NCI-H2029 (cell line): ENCODE results near the gene CDH12.
"Not testable (repeated sequence)": the region's sequence is repeated elsewhere in the genome, so short reads cannot be mapped to it uniquely, and the experiment has no call there.

ENCODE experiments used
- DNase-seq: peaks from one replicate; lab custom pipeline; 2025; lab: John Stamatoyannopoulos, UW

CDH12 gene

DNA sequence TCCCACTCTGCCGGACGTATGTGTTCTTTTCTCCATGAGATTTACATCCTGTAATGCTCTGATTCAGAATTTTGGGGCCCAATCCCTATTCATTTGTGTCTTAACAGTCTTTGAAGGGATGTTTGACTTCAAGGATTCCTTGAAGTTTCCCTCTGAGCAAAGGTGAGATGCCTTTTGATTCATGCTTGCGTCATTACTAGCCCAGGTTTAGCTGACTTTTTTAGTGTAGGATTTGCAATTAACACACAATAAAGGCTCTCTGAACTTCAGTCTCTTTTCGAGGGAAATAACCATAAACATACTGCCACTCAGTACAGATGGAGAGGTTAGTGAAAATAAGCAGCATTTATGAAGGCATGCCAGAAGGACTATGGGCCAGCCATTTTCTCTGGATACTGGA lies 842.3 kb downstream of the CDH12 start:
- DNase-seq, result not testable (repeated sequence)

- not testable (repeated sequence) for DNase-seq
These were observed 852.0 kb downstream of the CDH12 start for GRCh38 chr5:22001097-22001496.

DNA sequence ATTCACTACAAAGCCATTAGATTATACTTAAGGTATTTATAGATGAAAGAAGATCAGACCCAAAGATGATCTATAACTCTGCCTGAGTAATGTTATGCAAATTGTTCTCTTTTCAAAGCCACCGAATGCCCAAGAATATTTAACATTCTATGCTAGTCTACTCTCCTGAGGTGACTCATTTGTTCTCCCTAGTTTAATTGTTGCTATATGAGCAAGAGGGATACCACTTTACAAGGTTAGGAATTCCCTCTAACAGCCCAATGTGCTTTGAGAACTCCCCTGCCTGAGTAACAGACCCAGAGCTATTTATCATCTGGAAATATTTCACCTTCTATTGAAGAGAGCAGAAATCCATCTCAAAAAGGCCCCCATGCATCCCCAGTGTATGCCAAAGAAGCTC lies 867.3 kb downstream of the CDH12 start:
- DNase-seq, result not testable (repeated sequence)

GRCh38 chr5:21951571-21951970 lies 901.6 kb downstream of the CDH12 start:
- DNase-seq, result not testable (repeated sequence)

GRCh38 chr5:21931116-21931515 lies 922.0 kb downstream of the CDH12 start:
- DNase-seq, result no peak

- peak; percentile 7 for DNase-seq
These were observed 933.6 kb downstream of the CDH12 start for GRCh38 chr5:21919414-21920022.

DNA sequence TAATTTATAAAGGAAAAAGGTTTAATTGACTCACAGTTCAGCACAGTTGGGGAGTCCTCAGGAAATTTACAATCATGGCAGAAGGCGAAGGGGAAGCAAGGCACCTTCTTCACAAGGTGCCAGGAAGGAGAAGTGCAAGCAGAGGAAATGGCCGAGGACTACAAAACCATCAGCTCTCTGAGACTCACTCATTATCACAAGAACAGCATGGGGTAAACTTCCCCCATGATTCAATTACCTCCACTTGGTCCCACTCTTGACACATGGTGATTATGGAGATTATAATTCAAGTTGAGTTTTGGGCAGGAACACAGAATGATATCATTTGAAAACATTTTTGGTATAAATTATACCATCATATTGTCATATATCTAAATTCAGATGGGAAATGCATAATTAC lies 934.7 kb downstream of the CDH12 start:
- DNase-seq, result no peak

GRCh38 chr5:21910731-21911130 lies 942.4 kb downstream of the CDH12 start:
- no peak for DNase-seq

- DNase-seq, result no peak
These were observed 957.3 kb downstream of the CDH12 start for GRCh38 chr5:21895766-21896350.

GRCh38 chr5:21893161-21893560 lies 960.0 kb downstream of the CDH12 start:
- no peak for DNase-seq

DNA sequence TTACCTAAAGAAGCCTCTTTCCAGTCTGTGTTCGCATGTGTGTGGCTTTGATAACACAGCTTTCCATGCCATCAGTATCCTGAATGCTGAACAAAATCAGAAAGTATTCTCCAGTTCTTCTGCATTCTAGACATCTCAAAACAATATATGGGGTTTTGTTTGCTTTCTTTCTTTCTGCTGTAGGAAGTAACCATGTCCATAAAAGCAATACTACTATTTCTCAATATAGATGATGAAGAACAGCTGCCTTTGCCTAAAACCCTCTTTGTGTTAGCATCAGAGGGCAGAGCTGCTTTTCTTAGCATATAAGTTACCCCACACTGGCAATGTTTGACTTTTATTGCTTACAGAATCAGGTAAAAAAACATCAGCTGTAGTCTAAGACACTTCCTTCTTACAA lies 963.6 kb downstream of the CDH12 start:
- no peak for DNase-seq

DNA sequence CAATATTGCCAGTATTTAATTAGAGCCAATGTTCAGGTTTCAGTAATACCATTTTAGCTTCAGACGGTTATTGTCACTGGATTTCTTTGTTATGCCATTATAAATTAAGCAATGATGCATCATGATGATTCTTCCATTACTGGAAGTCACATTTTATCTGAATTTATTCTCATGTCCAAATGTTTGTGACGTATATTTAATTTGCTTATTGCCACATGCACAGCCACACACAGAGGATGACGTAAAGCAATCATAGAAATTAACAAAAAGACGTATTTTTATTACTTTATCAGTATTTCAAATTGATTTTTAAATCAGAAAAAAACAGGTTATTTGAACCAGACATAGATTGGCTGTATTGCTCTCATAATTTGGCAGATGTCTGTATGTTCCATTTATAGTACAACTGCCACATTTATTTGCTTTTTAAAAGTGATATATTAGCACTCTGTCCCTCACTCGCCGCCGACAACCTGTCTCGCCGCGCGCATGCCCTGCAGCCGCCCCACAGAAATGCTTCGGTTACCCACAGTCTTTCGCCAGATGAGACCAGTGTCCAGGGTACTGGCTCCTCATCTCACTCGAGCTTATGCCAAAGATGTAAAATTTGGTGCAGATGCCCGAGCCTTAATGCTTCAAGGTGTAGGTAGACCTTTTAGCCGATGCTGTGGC lies 970.9 kb downstream of the CDH12 start:
- no peak for DNase-seq

GRCh38 chr5:21880164-21880563 lies 973.0 kb downstream of the CDH12 start:
- DNase-seq, result no peak

GRCh38 chr5:21862986-21863385 lies 990.2 kb downstream of the CDH12 start:
- no peak for DNase-seq

DNA sequence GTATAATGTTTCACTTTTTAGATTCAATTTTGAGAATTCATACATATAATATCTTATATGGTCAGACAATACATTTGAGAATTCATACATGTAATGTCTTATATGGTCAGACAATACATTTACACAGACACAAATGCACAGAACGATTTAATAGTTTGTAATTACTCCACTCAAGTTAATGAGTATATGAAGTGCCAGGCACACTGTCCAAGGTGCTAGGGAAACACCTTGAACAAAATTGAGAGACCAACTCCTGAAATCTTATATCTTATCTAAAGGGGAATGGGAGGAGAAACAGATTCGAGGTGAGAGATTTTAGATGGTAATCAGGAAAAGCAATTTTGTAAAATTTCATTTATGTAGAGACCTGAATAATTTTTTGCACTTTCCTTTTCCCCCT lies 994.7 kb downstream of the CDH12 start:
- no peak for DNase-seq

GRCh38 chr5:21856987-21857386 lies 996.2 kb downstream of the CDH12 start:
- no peak for DNase-seq

DNA sequence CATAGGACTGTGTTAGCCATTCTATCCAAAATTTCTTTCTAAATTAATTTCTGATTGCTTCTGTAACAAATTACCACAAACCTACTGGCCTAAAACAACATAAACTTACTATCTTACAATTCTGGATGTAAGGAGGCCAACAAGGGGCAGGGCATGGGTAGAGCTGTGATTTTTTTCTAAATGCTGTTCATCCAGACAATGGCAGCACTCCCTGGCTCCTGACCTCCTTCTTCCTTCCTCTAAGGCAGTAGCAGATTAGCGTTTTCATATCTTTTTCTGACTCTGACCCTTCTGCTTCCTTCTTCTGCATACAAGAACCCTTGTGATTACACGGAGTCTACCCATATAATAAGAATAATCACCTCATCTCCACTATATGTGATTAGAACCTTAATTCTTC lies 1005.8 kb downstream of the CDH12 start:
- DNase-seq, result no peak

- no peak for DNase-seq
These were observed 1008.2 kb downstream of the CDH12 start for GRCh38 chr5:21844960-21845359.

DNA sequence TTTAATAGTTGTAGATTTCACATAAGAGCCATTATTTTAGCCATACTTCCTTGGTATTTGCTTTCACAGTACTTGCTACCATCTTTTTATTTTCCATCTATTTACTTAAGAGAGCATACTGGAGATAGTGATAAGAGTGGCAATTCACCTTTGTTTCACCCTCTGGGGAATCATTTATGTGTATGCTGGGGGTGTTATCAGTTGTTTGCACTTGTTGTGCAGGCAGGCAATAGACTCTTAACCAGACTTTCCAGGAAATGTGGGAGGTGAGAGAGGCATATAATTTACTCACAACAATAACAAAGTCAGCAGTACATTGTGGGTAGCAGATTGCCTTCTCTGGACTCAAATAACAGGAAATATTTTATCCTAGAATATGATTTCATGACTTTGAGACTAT lies 1018.3 kb downstream of the CDH12 start:
- DNase-seq, result peak; percentile 31

- no peak for DNase-seq
These were observed 1021.9 kb downstream of the CDH12 start for GRCh38 chr5:21831145-21831787.

DNA sequence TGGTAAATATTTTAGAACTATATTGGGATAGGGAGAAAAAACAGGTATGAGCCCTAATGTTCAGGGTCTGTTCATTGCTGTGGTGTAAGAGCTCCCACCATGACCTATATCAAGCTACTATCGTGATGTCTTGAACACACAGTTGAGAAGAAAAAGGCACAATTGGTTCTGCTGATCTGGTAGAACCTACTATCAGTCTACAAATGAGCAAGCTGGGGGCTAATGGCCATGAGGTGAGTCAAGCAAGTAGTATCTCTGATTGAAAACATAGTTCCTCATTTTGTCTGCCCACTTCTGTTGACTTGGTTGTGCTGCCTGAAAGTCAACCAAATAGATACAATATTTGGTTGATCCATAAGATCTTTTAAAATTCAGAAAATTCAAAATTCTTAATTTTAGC lies 1026.3 kb downstream of the CDH12 start:
- DNase-seq, result no peak

- DNase-seq, result no peak
These were observed 1029.6 kb downstream of the CDH12 start for GRCh38 chr5:21823588-21823987.

- DNase-seq, result no peak
These were observed 1030.0 kb downstream of the CDH12 start for GRCh38 chr5:21823076-21823574.
